Stimulated activated CD4-positive, alpha-beta T cell treated with anti-CD3 and anti-CD28 coated beads, Interleukin-4, amount 100 ng/mL, for 48 hours (primary cell): ENCODE results near the gene TMTC3.

Source experiments
- DNase-seq, 2 donors: peaks; one replicate each; pipeline ENCODE4 v3.0.0-alpha.2; 2020; ENCODE audit warnings: low read depth in 2 of 2

Gene TMTC3

GRCh38 chr12:88225776-88226175 is 83.7 kb downstream of the TMTC3 start:
- no peak for DNase-seq

DNA sequence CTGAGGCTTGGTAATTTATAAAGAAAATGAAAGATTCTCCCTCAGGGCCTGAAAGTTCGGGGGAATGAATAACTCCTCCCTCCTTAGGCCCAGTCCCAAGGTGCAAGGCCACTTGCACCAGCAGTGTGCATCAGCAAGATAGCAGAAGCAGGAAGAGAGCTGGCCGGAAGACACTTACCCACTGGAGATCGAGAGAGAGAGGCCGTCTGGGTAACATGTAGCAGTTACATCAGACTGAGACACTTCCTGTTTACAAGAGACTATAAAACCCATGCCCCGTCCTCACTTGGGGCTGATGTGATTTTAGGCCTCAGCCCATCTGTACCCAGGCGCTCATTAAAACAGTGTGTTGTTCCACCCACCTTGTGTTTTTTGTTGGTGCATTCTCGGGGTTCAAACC is 85.2 kb downstream of the TMTC3 start:
- DNase-seq, result no peak

- no peak for DNase-seq
These were observed 85.8 kb downstream of the TMTC3 start for GRCh38 chr12:88227871-88228270.

DNA sequence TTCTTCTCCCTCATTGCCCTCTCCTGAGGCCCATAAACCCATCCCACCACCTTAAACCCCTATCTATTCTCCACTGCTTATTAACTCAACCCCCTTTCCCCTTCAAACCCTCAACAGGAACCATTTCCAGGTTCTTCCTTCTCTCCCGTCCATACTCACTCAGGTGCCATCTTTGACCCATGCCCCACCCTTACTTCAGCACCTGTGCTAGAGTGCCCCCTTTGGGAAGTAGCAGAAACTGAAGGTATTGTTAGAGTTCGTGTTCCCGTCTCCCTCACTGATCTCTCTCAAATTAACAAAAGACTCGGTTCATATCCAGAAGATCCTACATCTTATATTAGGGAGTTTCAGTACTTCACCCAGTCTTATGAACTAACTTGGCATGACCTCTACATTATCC is 86.6 kb downstream of the TMTC3 start:
- no peak for DNase-seq

- DNase-seq, result no peak
These were observed 88.2 kb downstream of the TMTC3 start for GRCh38 chr12:88230271-88230670.

GRCh38 chr12:88235183-88235833 is 93.2 kb downstream of the TMTC3 start:
- peak in 1 of 2 donors; percentile 25 for DNase-seq

DNA sequence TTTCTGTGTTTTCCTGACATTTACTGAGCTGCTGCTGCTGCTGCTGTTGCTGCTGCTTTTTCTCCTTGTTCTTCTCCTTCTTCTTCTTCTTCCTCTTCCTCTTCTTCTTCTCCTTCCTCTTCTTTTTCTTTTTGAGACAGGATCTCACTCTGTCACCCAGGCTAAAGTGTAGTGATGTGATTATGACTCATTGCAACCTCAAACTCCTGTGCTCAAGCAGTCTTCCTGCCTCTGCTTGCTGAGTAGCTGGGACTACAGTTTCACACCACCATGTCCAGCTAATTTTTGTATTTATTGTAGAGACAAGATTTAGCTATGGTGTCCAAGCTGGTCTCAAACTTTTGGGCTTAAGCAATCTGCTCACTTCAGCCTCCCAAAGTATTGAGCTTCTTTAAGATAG is 95.8 kb downstream of the TMTC3 start:
- DNase-seq, result no peak

DNA sequence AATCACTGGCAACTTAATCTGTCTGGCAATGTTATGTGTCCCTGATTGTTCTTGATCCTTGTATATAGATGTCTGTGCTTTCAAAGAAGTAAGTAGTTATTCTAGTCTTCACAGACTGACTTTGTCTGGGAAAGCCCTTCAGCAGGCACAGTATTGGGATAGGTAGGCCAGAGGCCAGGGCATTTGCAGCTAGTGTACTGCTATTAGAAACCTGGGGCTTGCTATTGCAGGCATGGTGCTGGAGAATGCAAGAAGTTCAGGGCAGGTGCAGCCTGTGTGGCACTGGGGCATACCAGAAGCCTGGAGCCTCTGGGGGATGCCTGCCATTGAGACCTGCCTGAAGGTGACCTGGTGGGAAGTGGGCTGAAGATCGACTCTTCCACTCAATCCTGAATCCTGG is 96.3 kb downstream of the TMTC3 start:
- DNase-seq, result no peak

DNA sequence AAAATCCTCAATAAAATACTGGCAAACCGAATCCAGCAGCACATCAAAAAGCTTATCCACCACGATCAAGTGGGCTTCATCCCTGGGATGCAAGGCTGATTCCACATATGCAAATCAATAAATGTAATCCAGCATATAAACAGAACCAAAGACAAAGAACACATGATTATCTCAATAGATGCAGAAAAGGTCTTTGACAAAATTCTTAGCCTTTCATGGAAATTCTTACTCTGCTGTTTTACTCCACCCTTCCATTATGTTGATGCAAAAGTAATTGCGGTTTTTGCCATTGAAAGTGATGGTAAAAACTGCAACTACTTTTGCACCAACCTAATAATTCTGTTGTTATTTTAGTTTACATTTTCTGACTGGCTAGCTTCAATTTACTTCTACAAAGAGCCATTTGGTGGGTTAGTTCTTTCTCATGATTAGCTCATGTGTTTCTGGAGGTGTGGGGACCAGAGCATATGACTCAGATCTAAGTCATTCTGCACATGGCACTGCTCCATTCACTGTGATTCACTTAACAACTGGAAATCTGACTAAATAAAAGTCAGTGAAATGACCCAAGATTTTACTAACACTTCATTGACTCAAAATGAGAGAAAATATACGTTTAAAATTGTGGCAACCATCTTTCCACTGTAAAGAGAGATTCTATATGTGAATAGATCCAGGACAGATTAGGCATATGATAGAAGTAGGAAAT is 99.9 kb downstream of the TMTC3 start:
- no peak for DNase-seq

- DNase-seq, result no peak
These were observed 100.4 kb downstream of the TMTC3 start for GRCh38 chr12:88242571-88242925.

GRCh38 chr12:88242939-88243338 is 100.8 kb downstream of the TMTC3 start:
- no peak for DNase-seq

- DNase-seq, result no peak
These were observed 101.9 kb downstream of the TMTC3 start for GRCh38 chr12:88243982-88244381.

GRCh38 chr12:88245905-88246304 is 103.8 kb downstream of the TMTC3 start:
- no peak for DNase-seq

GRCh38 chr12:88247241-88247643 is 105.1 kb downstream of the TMTC3 start:
- no peak for DNase-seq

DNA sequence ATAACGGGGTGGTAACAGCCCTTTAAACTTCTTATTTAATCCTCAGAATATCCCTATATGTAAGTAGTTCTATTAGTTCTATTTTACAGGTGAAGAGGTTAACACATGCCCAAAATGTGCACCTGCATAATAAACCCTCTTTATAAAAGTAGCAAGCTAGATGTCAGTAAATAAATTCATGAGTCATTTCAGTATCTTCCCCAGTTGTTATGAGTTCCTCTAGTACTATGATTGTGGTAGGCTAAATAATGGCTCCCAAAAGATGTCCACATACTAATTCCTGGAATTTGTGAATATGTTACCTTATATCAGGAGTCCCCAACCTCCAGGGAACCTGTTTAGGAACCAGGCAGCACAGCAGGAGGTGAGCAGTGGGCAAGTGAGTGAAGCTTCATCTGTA is 106.5 kb downstream of the TMTC3 start:
- no peak for DNase-seq
